ENCODE data around the gene CCDC71L. TPM values are rescaled to one million over a fixed set of nuclear protein-coding genes. Genes with fewer than 3 reads are reported as not detected.
A peak's percentile ranks its signal among the peaks of the same experiment; 100 is the strongest.

CCDC71L gene
- total and polyA plus RNA-seq, 2 of the 4 experiments (the other 2 are of a cell fraction): 19.7 to 20.6 TPM

GRCh38 chr7:106639476-106640334 is 21.3 kb downstream of the CCDC71L start:
- no peak overlapping the region for H3K23ac ChIP-seq (ENCODE audit: low read depth, low read length)
- no peak overlapping the region for H4K91ac ChIP-seq (ENCODE audit: insufficient read depth, low read depth, low read length)
- dilution Hi-C loops (cut with HindIII; ENCODE audit: low sequenced_read_pairs, unreplicated experiment): no loop called here
- BruUV-seq (replicated peaks): no TSS peak
- DNase-seq (no peak), ATAC-seq (ENCODE audit: low read depth) (no peak)
- H2AK5ac ChIP-seq (ENCODE audit: low read depth, low read length): peak overlapping the region; percentile 28; the same call in 1 of the 2 replicates
- H3K4ac ChIP-seq (ENCODE audit: low read depth, low read length): peak overlapping the region; percentile 18; the same call in 1 of the 2 replicates
- no peaks in the 10 kb centered on the region; a peak in 1 of 4 replicates for H3K79me1 ChIP-seq (ENCODE audit: low read depth in 1 of 2, low read length in 2 of 2)
- H4K8ac ChIP-seq (ENCODE audit: low read depth in 2 of 2, low read length in 2 of 2): no peak overlapping the region
- H3K18ac ChIP-seq (ENCODE audit: low read depth, low read length): peak overlapping the region; percentile 54; the same call in 1 of the 2 replicates
- H2AFZ ChIP-seq (replicated peaks; ENCODE audit: low read length, poor library complexity): no peak overlapping the region
- no peaks in the 10 kb centered on the region for H3K9me3 ChIP-seq (ENCODE audit: control insufficient read depth, insufficient read depth, low read length)
- no peak overlapping the region for H3K27ac ChIP-seq (ENCODE audit: insufficient read depth, low read length)
- H3K27me3 ChIP-seq (ENCODE audit: control insufficient read depth, insufficient read depth, low read length): no peaks in the 10 kb centered on the region
- H4K20me1 ChIP-seq (ENCODE audit: insufficient read depth, low read length): no peaks in the 10 kb centered on the region
- no CpG with 5 or more reads among the region's 7 CpGs for WGBS, 2 experiments (ENCODE audit: extremely low coverage in 2 of 2, insufficient read length in 1 of 2)
- no peak overlapping the region for H3K56ac ChIP-seq (ENCODE audit: extremely low read depth, insufficient read depth, low read length)
- H2BK20ac ChIP-seq (ENCODE audit: low read depth, low read length): peak overlapping the region; percentile 63; the same call in 1 of the 2 replicates
- intact Hi-C loops (cut with micrococcal nuclease): no loop called here
- ChIA-PET POLR2A (ENCODE audit: unreplicated experiment) (no interaction called here), CTCF (interaction anchor here (0.8 to 2.4 kb wide), 2 partner anchors 10 to 96 kb away, joined by 4 to 11 read pairs; no protein-coding TSS in a partner anchor)
- H3K36me3 ChIP-seq (ENCODE audit: control insufficient read depth, insufficient read depth, low read length): no peaks in the 10 kb centered on the region
- no peak overlapping the region for H3K4me3 ChIP-seq (ENCODE audit: insufficient read depth, low read depth, low read length)
- no peak overlapping the region for H2AK9ac ChIP-seq (replicated peaks; ENCODE audit: low read depth, low read length, poor library complexity)
- peak overlapping the region; percentile 18 for H2BK5ac ChIP-seq (ENCODE audit: low read depth, low read length, poor library complexity, severe bottlenecking)
- peak overlapping the region; percentile 37; the same call in 1 of the 2 replicates for H3K4me2 ChIP-seq (ENCODE audit: low read depth, low read length)
- H3K4me1 ChIP-seq (ENCODE audit: control insufficient read depth, insufficient read depth, low read length): peaks cover 2% of the 10 kb centered on the region; the same call in 1 of the 2 replicates
- no peak overlapping the region for H3K9ac ChIP-seq (ENCODE audit: low read depth, low read length)
- H3K14ac ChIP-seq (replicated peaks; ENCODE audit: low read depth, low read length): no peak overlapping the region
- no peaks in the 10 kb centered on the region for H3K9me1 ChIP-seq (ENCODE audit: insufficient read depth, low read length)
- H2BK15ac ChIP-seq (ENCODE audit: low read depth, low read length): peak overlapping the region; percentile 78; the same call in 1 of the 3 replicates
- peak overlapping the region; percentile 32; the same call in 1 of the 2 replicates for H2BK120ac ChIP-seq (ENCODE audit: low read depth, low read length)
- in situ Hi-C loops (cut with MboI; ENCODE audit: low sequenced_read_pairs): no loop called here
- H4K5ac ChIP-seq (ENCODE audit: low read depth, low read length): no peak overlapping the region
- no peak for TF ChIP-seq CTCF (conservative IDR thresholded peaks at IDR 0.05; ENCODE audit: low read depth, low read length)
- no peak for TF ChIP-seq ELK1 (IDR thresholded peaks at IDR 0.05; ENCODE audit: borderline replicate concordance, low read depth, low read length)
- TF ChIP-seq CEBPB (IDR thresholded peaks at IDR 0.05; ENCODE audit: low read depth, low read length): no peak
- TF ChIP-seq RAD21 (IDR thresholded peaks at IDR 0.05; ENCODE audit: low read length): no peak
- TF ChIP-seq MAZ (IDR thresholded peaks at IDR 0.05; ENCODE audit: borderline replicate concordance, low read depth, low read length): no peak
- no peak for TF ChIP-seq MAFK (IDR thresholded peaks at IDR 0.05; ENCODE audit: low read depth, low read length)
- TF ChIP-seq SMC3 (IDR thresholded peaks at IDR 0.05; ENCODE audit: low read depth, low read length): no peak
- no peak for TF ChIP-seq RCOR1 (IDR thresholded peaks at IDR 0.05; ENCODE audit: insufficient replicate concordance, low read length)
- TF ChIP-seq CHD1 (IDR thresholded peaks at IDR 0.05; ENCODE audit: low read depth, low read length): no peak
- TF ChIP-seq USF2 (IDR thresholded peaks at IDR 0.05; ENCODE audit: low read depth, low read length): no peak
- TF ChIP-seq RFX5 (IDR thresholded peaks at IDR 0.05; ENCODE audit: low read depth, low read length): no peak
- no peak for TF ChIP-seq NFE2L2 (IDR thresholded peaks at IDR 0.05; ENCODE audit: low read depth, low read length)
- no peak for TF ChIP-seq POLR2A (IDR thresholded peaks at IDR 0.05; ENCODE audit: low read depth, low read length)
- TF ChIP-seq FOS (IDR thresholded peaks at IDR 0.05; ENCODE audit: low read depth, low read length): no peak

All from IMR-90 (cell line).